ENCODE data around the gene APOBEC3A. TPM values are rescaled to one million over a fixed set of nuclear protein-coding genes. Genes with fewer than 3 reads are reported as not detected.

APOBEC3A gene
- total RNA-seq, 1 donor from 2014 or later, result not detected

- no peak overlapping the region for H3K4me3 ChIP-seq (ENCODE audit: low read depth, low read length)
- H3K27me3 ChIP-seq (ENCODE audit: control insufficient read depth, insufficient read depth, low read length), result peaks cover 13% of the 10 kb centered on the region
- no peaks in the 10 kb centered on the region for H3K36me3 ChIP-seq (ENCODE audit: control insufficient read depth, insufficient read depth, low read length)
- TF ChIP-seq, protein P1, sequence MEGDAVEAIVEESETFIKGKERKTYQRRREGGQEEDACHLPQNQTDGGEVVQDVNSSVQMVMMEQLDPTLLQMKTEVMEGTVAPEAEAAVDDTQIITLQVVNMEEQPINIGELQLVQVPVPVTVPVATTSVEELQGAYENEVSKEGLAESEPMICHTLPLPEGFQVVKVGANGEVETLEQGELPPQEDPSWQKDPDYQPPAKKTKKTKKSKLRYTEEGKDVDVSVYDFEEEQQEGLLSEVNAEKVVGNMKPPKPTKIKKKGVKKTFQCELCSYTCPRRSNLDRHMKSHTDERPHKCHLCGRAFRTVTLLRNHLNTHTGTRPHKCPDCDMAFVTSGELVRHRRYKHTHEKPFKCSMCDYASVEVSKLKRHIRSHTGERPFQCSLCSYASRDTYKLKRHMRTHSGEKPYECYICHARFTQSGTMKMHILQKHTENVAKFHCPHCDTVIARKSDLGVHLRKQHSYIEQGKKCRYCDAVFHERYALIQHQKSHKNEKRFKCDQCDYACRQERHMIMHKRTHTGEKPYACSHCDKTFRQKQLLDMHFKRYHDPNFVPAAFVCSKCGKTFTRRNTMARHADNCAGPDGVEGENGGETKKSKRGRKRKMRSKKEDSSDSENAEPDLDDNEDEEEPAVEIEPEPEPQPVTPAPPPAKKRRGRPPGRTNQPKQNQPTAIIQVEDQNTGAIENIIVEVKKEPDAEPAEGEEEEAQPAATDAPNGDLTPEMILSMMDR (IDR thresholded peaks at IDR 0.05; ENCODE audit: insufficient read depth, low read length, severe bottlenecking), result no peak
- DNase-seq (ENCODE audit: low read depth), result no peak
- FAIRE-seq, result no peak
Observed at GRCh38 chr22:38930512-38930911, 26.9 kb upstream of the APOBEC3A start.

DNA sequence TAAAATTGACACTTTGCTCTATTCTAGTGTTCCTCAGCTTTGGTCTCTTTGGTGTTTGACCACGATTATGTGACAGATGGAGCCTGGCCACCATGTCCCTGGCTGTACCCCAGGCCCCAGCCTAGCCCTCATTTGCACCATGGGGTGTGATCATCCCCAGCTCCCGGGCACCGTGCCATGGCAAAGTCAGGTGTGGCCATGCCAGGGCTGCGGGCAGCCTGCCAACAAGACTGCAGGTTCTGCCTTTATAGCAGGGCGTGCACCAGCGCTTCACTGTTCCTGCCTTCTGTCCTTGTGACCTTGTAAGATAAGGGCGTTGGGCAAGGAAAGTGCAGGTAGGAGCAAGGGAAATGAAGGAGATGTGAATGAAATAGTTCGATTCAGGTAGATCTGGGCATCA lies 22.4 kb upstream of the APOBEC3A start:
- Histone ChIP-seq H3K36me3 (ENCODE audit: control insufficient read depth, insufficient read depth, low read length) (no peaks in the 10 kb centered on the region), H3K4me3 (ENCODE audit: low read depth, low read length) (no peak overlapping the region), H3K27me3 (ENCODE audit: control insufficient read depth, insufficient read depth, low read length) (peaks cover 3% of the 10 kb centered on the region)
- peak; percentile 91 for FAIRE-seq
- TF ChIP-seq, protein P1 (IDR thresholded peaks at IDR 0.05; ENCODE audit: insufficient read depth, low read length, severe bottlenecking), result no peak
- peak; percentile 50 for DNase-seq (ENCODE audit: low read depth)

GRCh38 chr22:38935616-38936015 lies 21.8 kb upstream of the APOBEC3A start:
- Histone ChIP-seq H3K4me3 (ENCODE audit: low read depth, low read length) (no peak overlapping the region), H3K27me3 (ENCODE audit: control insufficient read depth, insufficient read depth, low read length) (peaks cover 3% of the 10 kb centered on the region), H3K36me3 (ENCODE audit: control insufficient read depth, insufficient read depth, low read length) (no peaks in the 10 kb centered on the region)
- TF ChIP-seq, protein P1 (IDR thresholded peaks at IDR 0.05; ENCODE audit: insufficient read depth, low read length, severe bottlenecking), result no peak
- DNase-seq (ENCODE audit: low read depth), result no peak
- FAIRE-seq, result no peak

DNA sequence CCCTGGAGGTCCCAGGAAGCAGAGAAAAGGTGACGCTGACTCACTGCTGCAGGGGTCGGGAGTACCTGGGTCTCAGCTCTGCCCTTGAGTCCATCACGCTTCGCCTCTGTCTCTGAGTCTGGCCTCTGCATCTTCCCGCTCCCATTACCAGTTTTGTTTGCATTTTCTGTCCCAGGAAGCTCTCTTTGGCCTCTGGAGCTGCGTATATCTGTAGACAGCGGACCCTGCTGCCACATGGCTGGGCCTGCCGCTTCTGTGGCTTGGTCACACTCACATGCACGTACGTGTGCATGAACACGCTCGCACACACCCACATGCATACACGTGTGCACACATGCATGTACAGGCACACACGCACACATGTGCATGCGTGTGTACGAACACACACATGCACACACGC lies 20.8 kb upstream of the APOBEC3A start:
- H3K36me3 ChIP-seq (ENCODE audit: control insufficient read depth, insufficient read depth, low read length), result no peaks in the 10 kb centered on the region
- peak; percentile 58 for FAIRE-seq
- TF ChIP-seq, protein P1 (IDR thresholded peaks at IDR 0.05; ENCODE audit: insufficient read depth, low read length, severe bottlenecking), result no peak
- DNase-seq (ENCODE audit: low read depth), result no peak
- H3K4me3 ChIP-seq (ENCODE audit: low read depth, low read length), result no peak overlapping the region
- peaks cover 3% of the 10 kb centered on the region for H3K27me3 ChIP-seq (ENCODE audit: control insufficient read depth, insufficient read depth, low read length)

GRCh38 chr22:38937036-38937435 lies 20.4 kb upstream of the APOBEC3A start:
- TF ChIP-seq, protein P1 (IDR thresholded peaks at IDR 0.05; ENCODE audit: insufficient read depth, low read length, severe bottlenecking), result no peak
- Histone ChIP-seq H3K27me3 (ENCODE audit: control insufficient read depth, insufficient read depth, low read length) (peaks cover 3% of the 10 kb centered on the region), H3K36me3 (ENCODE audit: control insufficient read depth, insufficient read depth, low read length) (no peaks in the 10 kb centered on the region), H3K4me3 (ENCODE audit: low read depth, low read length) (no peak overlapping the region)
- no peak for FAIRE-seq
- DNase-seq (ENCODE audit: low read depth), result no peak

GRCh38 chr22:38937541-38937940 lies 19.9 kb upstream of the APOBEC3A start:
- FAIRE-seq (peak; percentile 55), DNase-seq (ENCODE audit: low read depth) (no peak)
- Histone ChIP-seq H3K27me3 (ENCODE audit: control insufficient read depth, insufficient read depth, low read length) (peaks cover 3% of the 10 kb centered on the region), H3K36me3 (ENCODE audit: control insufficient read depth, insufficient read depth, low read length) (no peaks in the 10 kb centered on the region), H3K4me3 (ENCODE audit: low read depth, low read length) (no peak overlapping the region)
- TF ChIP-seq, protein P1 (IDR thresholded peaks at IDR 0.05; ENCODE audit: insufficient read depth, low read length, severe bottlenecking), result no peak

All from bronchial epithelial cell (primary cell).